Natural killer cell (primary cell): ENCODE measurements around the gene NCK2. TPM values are rescaled to one million over a fixed set of nuclear protein-coding genes. Genes with fewer than 3 reads are reported as not detected.

Experiments used
- ATAC-seq, 3 donors: fragments of 150-1000 bp in 2 of 3; fragments of 200-7000 bp in 1 of 3; cut with Tn5 transposase; 1 replicate in 1 of 3; 2 replicates in 2 of 3; pipeline ENCODE4 v1.10.0; 2021; ENCODE audit warnings: mild to moderate bottlenecking in 2 of 3, moderate library complexity in 2 of 3
- DNase-seq, 2 donors: peaks; one replicate each; pipeline versions ENCODE4 v3.0.0 to v3.0.0-alpha.2; 2013 to 2021; ENCODE audit warnings: mixed read lengths in 1 of 2
- H3K27ac ChIP-seq: one replicate; pipeline ENCODE4 v1.5.1; 2013; ENCODE audit warnings: mild to moderate bottlenecking, low read length
- H3K27me3 ChIP-seq: one replicate; pipeline ENCODE4 v1.6.1; 2013; ENCODE audit warnings: low read length; ENCODE audit not compliant: control insufficient read depth, insufficient read depth
- H3K36me3 ChIP-seq: one replicate; pipeline ENCODE4 v1.6.1; 2013; ENCODE audit warnings: low read length; ENCODE audit not compliant: control insufficient read depth, insufficient read depth
- H3K4me1 ChIP-seq: one replicate; pipeline ENCODE4 v1.6.1; 2013; ENCODE audit warnings: low read length; ENCODE audit not compliant: control insufficient read depth, insufficient read depth
- H3K4me3 ChIP-seq: one replicate; pipeline ENCODE4 v1.5.1; 2013; ENCODE audit warnings: low read length
- H3K9me3 ChIP-seq: one replicate; pipeline ENCODE4 v1.6.1; 2013; ENCODE audit warnings: low read length; ENCODE audit not compliant: control insufficient read depth, insufficient read depth
- H3K27ac Mint-ChIP-seq, 2 donors: one replicate each; pipeline ENCODE4 v1.8.0; 2022; ENCODE audit warnings: mild to moderate bottlenecking in 2 of 2, mixed read lengths in 2 of 2, moderate library complexity in 1 of 2
- H3K27me3 Mint-ChIP-seq, 2 donors: one replicate each; pipeline ENCODE4 v1.8.0; 2022; ENCODE audit warnings: low read depth in 2 of 2, mixed read lengths in 2 of 2
- H3K36me3 Mint-ChIP-seq: one replicate; pipeline ENCODE4 v1.8.0; 2022; ENCODE audit warnings: mixed read lengths
- H3K4me1 Mint-ChIP-seq, 2 donors: one replicate each; pipeline ENCODE4 v1.8.0; 2022; ENCODE audit warnings: mixed read lengths in 2 of 2
- H3K4me3 Mint-ChIP-seq: one replicate; pipeline ENCODE4 v1.8.0; 2022; ENCODE audit warnings: mild to moderate bottlenecking, moderate library complexity, mixed read lengths
- H3K9me3 Mint-ChIP-seq, 2 donors: one replicate each; pipeline ENCODE4 v1.8.0; 2022; ENCODE audit warnings: mixed read lengths in 2 of 2
- WGBS: methylation state at CpG from one replicate; pipeline ENCODE4 v1.1.7; 2013; ENCODE audit warnings: missing lambda C conversion rate; ENCODE audit not compliant: insufficient coverage; 5-methylcytosine and 5-hydroxymethylcytosine counted together
- intact Hi-C: fragments of 100-400 bp; cut with micrococcal nuclease; formaldehyde crosslinking; loops from one replicate; pipeline ENCODE4 v1.14.2; 2022
- total RNA-seq, 4 donors: library from RNA; stranded (reverse); fragments of 120-200 nt in 1 of 4; gene quantifications; one replicate each; pipeline versions ENCODE4 v1.2.3 to v1.2.4, GENCODE V29; 2013 to 2022
- TF ChIP-seq, protein P1 (sequence below): fragments of 200-600 bp; IDR thresholded peaks from one replicate; pipeline ENCODE4 v1.8.0; 2022; ENCODE audit warnings: antibody characterized with exemption

The NCK2 gene
- total RNA-seq, 3 donors from 2014 or later (not counting 1 experiment from before 2014, with no cell fraction given): 34.1 to 50.8 (median 43.0) TPM

DNA sequence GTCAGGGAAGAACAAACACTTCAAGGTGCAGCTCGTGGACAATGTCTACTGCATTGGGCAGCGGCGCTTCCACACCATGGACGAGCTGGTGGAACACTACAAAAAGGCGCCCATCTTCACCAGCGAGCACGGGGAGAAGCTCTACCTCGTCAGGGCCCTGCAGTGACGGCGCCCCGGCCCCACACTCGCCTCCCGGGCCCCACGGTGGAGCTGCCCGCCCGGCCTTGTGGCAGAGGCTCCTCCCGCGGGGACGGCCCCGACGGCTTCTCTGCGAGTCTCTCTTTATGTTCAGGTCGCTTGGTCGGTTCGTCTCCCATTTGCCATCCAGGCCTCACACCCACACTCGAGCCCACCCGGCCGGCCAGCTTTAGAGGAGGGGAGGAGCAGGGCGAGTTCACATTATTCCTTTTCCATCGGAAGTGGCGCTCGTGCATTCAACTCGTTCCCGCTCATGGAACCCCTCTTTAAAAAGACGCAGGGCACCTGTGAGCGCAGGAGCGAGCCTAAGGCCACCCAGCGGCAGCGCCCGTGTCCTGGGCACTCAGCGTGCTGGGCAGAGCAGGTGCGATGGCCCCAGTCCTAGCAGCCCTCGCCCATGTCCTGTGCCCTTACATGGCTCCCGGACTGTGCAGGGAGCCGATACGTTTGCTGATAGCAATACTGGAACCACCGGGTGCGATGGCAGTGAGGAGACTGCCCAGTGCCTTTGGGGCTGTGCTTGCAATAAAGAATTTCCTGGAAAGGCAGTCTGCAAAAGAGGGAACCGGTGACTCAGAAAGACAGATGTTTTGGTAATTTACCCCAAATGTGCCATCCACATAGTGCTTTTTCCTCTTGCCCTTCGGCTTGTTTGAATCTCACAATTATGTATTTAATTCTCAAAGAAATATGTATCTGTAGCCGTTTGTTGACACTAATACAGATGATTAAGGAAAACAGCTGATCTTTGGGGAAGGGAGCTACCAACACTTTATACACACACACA is 148.6 kb downstream of the NCK2 start:
- H3K4me3 Mint-ChIP-seq: no peak overlapping the region
- H3K4me1 ChIP-seq: peaks cover 10% of the 10 kb centered on the region
- peaks cover 24% of the 10 kb centered on the region for H3K36me3 ChIP-seq
- intact Hi-C loops: no loop called here
- TF ChIP-seq, protein P1, sequence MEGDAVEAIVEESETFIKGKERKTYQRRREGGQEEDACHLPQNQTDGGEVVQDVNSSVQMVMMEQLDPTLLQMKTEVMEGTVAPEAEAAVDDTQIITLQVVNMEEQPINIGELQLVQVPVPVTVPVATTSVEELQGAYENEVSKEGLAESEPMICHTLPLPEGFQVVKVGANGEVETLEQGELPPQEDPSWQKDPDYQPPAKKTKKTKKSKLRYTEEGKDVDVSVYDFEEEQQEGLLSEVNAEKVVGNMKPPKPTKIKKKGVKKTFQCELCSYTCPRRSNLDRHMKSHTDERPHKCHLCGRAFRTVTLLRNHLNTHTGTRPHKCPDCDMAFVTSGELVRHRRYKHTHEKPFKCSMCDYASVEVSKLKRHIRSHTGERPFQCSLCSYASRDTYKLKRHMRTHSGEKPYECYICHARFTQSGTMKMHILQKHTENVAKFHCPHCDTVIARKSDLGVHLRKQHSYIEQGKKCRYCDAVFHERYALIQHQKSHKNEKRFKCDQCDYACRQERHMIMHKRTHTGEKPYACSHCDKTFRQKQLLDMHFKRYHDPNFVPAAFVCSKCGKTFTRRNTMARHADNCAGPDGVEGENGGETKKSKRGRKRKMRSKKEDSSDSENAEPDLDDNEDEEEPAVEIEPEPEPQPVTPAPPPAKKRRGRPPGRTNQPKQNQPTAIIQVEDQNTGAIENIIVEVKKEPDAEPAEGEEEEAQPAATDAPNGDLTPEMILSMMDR: no peak
- H3K27ac Mint-ChIP-seq: no peak overlapping the region
- ATAC-seq (no peak), DNase-seq (no peak)
- H3K36me3 Mint-ChIP-seq: peaks cover 7% of the 10 kb centered on the region
- peaks cover 9% of the 10 kb centered on the region for H3K9me3 ChIP-seq
- H3K27me3 ChIP-seq: no peaks in the 10 kb centered on the region
- H3K9me3 Mint-ChIP-seq: peaks cover 0 to 3% of the 10 kb centered on the region in 2 donors
- no peak overlapping the region for H3K27ac ChIP-seq
- no peaks in the 10 kb centered on the region for H3K27me3 Mint-ChIP-seq
- 97% methylated on average over 49 of the region's 51 CpGs for WGBS
- H3K4me3 ChIP-seq: no peak overlapping the region
- H3K4me1 Mint-ChIP-seq: peaks cover 16 to 20% of the 10 kb centered on the region in 2 donors

DNA sequence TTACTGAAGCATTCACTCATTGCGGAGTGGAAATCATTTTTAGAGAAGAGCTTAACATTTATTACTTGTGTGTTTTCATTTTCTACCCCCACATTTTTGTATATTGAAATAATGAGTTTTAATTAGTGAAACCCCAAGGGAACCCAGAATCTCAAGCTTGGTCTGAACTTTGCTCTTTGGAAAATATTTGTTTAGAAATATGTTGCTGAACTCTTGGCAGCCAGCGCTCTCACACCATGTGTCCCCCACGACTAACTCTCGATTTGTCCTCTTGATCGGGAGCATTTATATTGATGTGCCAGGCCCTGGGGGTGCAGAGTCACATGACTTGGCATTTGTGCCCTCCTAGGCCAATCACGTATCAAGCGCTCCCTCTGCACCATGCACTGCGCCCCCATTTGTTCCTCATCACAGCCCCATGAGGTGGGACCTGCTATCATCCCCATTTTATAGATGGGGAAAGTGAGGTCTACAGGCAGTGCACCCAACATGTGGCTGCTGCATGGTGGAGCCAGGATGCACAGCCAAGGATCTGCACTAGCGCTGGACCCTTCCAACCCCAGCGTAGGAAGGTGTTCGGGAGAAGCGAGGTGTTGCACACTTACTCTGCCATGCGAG is 149.7 kb downstream of the NCK2 start:
- H3K4me1 Mint-ChIP-seq: peaks cover 15 to 18% of the 10 kb centered on the region in 2 donors
- no peak for ATAC-seq
- intact Hi-C loops: no loop called here

DNA sequence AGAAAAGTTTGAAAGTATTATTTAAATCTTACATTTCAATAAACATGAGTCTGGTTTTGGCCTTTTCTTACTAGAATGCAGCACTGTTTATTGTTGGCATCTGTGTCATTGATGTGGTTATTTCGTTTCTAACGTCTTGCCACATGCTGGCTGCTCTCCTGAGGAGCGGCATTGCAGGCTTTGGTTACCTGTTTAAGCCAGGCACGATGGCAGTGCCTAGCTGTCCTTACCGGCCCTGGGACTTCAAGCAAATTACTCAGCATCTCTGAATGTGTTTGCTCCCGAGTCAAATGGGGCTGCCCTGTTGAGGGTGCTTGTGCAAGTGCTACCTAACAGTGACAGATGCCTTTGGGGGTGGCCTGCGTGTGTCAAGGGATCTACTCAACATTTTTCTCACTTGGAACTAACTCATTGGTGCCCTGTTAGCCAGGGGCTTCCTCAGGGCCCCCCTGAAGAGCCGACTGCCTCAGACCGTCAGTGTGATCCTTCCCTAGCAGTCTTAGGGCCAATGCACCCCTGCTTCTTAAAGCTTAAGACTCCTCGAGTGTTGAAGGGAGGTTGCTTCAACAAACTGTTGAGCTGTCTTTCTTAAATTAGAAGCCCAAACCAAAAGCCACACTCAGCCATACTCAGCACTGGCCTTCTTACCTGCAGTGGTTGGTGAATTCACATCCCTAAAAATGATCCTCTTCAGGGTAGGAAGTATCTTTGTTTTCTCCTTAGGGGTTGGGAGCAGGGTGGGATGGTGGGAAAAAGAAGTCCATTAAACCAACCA is 151.5 kb downstream of the NCK2 start:
- DNase-seq (peak in 1 of 2 donors; percentile 68), ATAC-seq (no peak)
- H3K36me3 Mint-ChIP-seq: peaks cover 23% of the 10 kb centered on the region
- H3K4me3 ChIP-seq: no peak overlapping the region
- peaks cover 24% of the 10 kb centered on the region for H3K36me3 ChIP-seq
- 64% methylated on average over 10 of the region's 10 CpGs for WGBS
- no peaks in the 10 kb centered on the region for H3K9me3 ChIP-seq
- H3K27me3 ChIP-seq: no peaks in the 10 kb centered on the region
- intact Hi-C loops: no loop called here
- TF ChIP-seq, protein P1: no peak
- H3K27ac Mint-ChIP-seq: peak overlapping the region in 1 of 2 donors; percentile 13
- no peak overlapping the region for H3K4me3 Mint-ChIP-seq
- peaks cover 2% of the 10 kb centered on the region in 2 donors for H3K4me1 Mint-ChIP-seq
- peaks cover 0 to 3% of the 10 kb centered on the region in 2 donors for H3K9me3 Mint-ChIP-seq
- peaks cover 5% of the 10 kb centered on the region for H3K4me1 ChIP-seq
- no peak overlapping the region for H3K27ac ChIP-seq
- no peaks in the 10 kb centered on the region for H3K27me3 Mint-ChIP-seq

More for the DNA sequence above, 149.7 kb downstream of the NCK2 start:
- Mint-ChIP-seq H3K9me3 (peaks cover 0 to 3% of the 10 kb centered on the region in 2 donors), H3K27ac (no peak overlapping the region), H3K27me3 (no peaks in the 10 kb centered on the region), H3K36me3 (peaks cover 7% of the 10 kb centered on the region), H3K4me3 (no peak overlapping the region)
- 99% methylated on average over 12 of the region's 13 CpGs for WGBS
- Histone ChIP-seq H3K9me3 (no peaks in the 10 kb centered on the region), H3K4me3 (no peak overlapping the region), H3K27me3 (no peaks in the 10 kb centered on the region), H3K4me1 (peaks cover 10% of the 10 kb centered on the region), H3K36me3 (peaks cover 24% of the 10 kb centered on the region), H3K27ac (no peak overlapping the region)
- TF ChIP-seq, protein P1: no peak
- no peak for DNase-seq
